ENCODE data around the gene ZFP36L1. TPM values are rescaled to one million over a fixed set of nuclear protein-coding genes. Genes with fewer than 3 reads are reported as not detected.

ZFP36L1 gene
- total and polyA plus RNA-seq, 9 of the 15 experiments (the other 6 are each of a cell fraction or from before 2014, with no cell fraction given) = 1.3 to 26.6 (median 3.7) TPM

GRCh38 chr14:68805414-68805813 lies 12.5 kb upstream of the ZFP36L1 start:
- POLR2A ChIA-PET = no interaction called here
- WGBS (ENCODE audit: insufficient coverage, low coverage, missing lambda C conversion rate) = 79% methylated on average over 7 of the region's 7 CpGs
- no peak for TF ChIP-seq PRMT5 (CRISPR knock-in tag; IDR thresholded peaks at IDR 0.05)
- TF ChIP-seq ZNF212 (CRISPR knock-in tag; IDR thresholded peaks at IDR 0.05) = no peak
- no peak for TF ChIP-seq ZNF232 (CRISPR knock-in tag; IDR thresholded peaks at IDR 0.05)
- no peak for TF ChIP-seq MNT (conservative IDR thresholded peaks at IDR 0.05)
- TF ChIP-seq PCBP2 (IDR thresholded peaks at IDR 0.05; ENCODE audit: low read depth, low read length, poor library complexity, severe bottlenecking) = no peak
- TF ChIP-seq RREB1 (CRISPR knock-in tag; IDR thresholded peaks at IDR 0.05) = no peak
- no peak for TF ChIP-seq ZBTB8A (IDR thresholded peaks at IDR 0.05; ENCODE audit: partially characterized antibody)
- no peak for TF ChIP-seq XRCC5 (IDR thresholded peaks at IDR 0.05; ENCODE audit: low read depth, low read length)
- TF ChIP-seq ZNF75A (CRISPR knock-in tag; IDR thresholded peaks at IDR 0.05) = no peak
- TF ChIP-seq E2F8 (IDR thresholded peaks at IDR 0.05; ENCODE audit: low read depth, partially characterized antibody) = no peak
- TF ChIP-seq CHCHD3 (CRISPR knock-in tag; IDR thresholded peaks at IDR 0.05) = no peak
- TF ChIP-seq CREM (IDR thresholded peaks at IDR 0.05; ENCODE audit: low read depth) = no peak
- no peak for TF ChIP-seq PHF8 (IDR thresholded peaks at IDR 0.05; ENCODE audit: borderline replicate concordance, low read length)

More at GRCh38 chr14:68805414-68805813, 12.5 kb upstream of the ZFP36L1 start:
- intact Hi-C loops (cut with micrococcal nuclease) (no loop called here), in situ Hi-C loops (cut with MboI) (no loop called here)
- DNase-seq (ENCODE audit: extremely low read depth in 1 of 4, low spot score in 3 of 4) (no peak), ATAC-seq (no peak), FAIRE-seq (no peak)
- Histone ChIP-seq H2AFZ (ENCODE audit: low read depth, low read length) (no peak overlapping the region), H3K36me3 (ENCODE audit: control insufficient read depth, insufficient read depth, low read length) (no peaks in the 10 kb centered on the region), H3K4me2 (ENCODE audit: insufficient read depth, low read length) (no peak overlapping the region), H3K9me3 (replicated peaks; ENCODE audit: control insufficient read depth, insufficient read depth, low read depth, low read length) (peaks cover 2% of the 10 kb centered on the region; the same call in 1 of the 2 replicates), H3K27ac (ENCODE audit: extremely low read depth, low read depth, low read length) (no peak overlapping the region), H4K20me1 (replicated peaks; ENCODE audit: control insufficient read depth, insufficient read depth, low read length) (no peaks in the 10 kb centered on the region), H3K4me3 (no peak overlapping the region), H3K9ac (ENCODE audit: insufficient read depth in 1 of 2, low read depth in 2 of 2, low read length in 2 of 2) (no peak overlapping the region), H3K27me3 (ENCODE audit: control insufficient read depth in 2 of 2, insufficient read depth in 2 of 2, low read length in 2 of 2) (no peaks in the 10 kb centered on the region), H3K79me2 (ENCODE audit: control insufficient read depth, insufficient read depth, low read length) (no peaks in the 10 kb centered on the region), H3K9me1 (ENCODE audit: control insufficient read depth, insufficient read depth, low read length) (no peaks in the 10 kb centered on the region), H3K4me1 (replicated peaks in 1 of 2; ENCODE audit: control insufficient read depth in 2 of 2, insufficient read depth in 2 of 2, low read length in 2 of 2) (peaks cover 14 to 19% of the 10 kb centered on the region in 2 experiments; a peak in 4 of 5 replicates)
- CTCF ChIA-PET (ENCODE audit: low intra/inter-chr PET ratio) = no interaction called here
- no TSS peak for BruUV-seq (replicated peaks)
